H1 (cell line): Measurements from ENCODE around the gene CRACDL.

Source experiments
- CBX5 ChIP-seq: fragments of 300-800, 300-1000 bp; sonication (generic); IDR thresholded peaks from 2 replicates; pipeline ENCODE4 v1.7.1; 2016; ENCODE audit warnings: antibody characterized with exemption, low read length, low read depth
- CEBPB ChIP-seq: IDR thresholded peaks from 2 replicates; pipeline ENCODE4 v1.6.1; 2012; ENCODE audit warnings: low read depth, low read length
- JUND ChIP-seq: IDR thresholded peaks from 2 replicates; pipeline ENCODE4 v1.6.1; 2011; ENCODE audit warnings: mild to moderate bottlenecking, improper control_type of control experiment, low read length
- POLR2A ChIP-seq, 2 experiments: IDR thresholded peaks; 1 replicate in 1 of 2; 2 replicates in 1 of 2; pipeline ENCODE4 v1.6.1; 2011; ENCODE audit warnings: low read depth in 2 of 2, low read length in 2 of 2, mild to moderate bottlenecking in 2 of 2; ENCODE audit errors: control extremely low read depth in 1 of 2
- POLR2AphosphoS5 ChIP-seq: IDR thresholded peaks from 2 replicates; pipeline ENCODE4 v1.6.1; 2011; ENCODE audit warnings: low read depth, low read length
- SP1 ChIP-seq: IDR thresholded peaks from 2 replicates; pipeline ENCODE4 v1.6.1; 2011; ENCODE audit warnings: low read depth, low read length
- TCF12 ChIP-seq: IDR thresholded peaks from 2 replicates; pipeline ENCODE4 v1.6.1; 2011; ENCODE audit warnings: low read depth, mild to moderate bottlenecking, low read length
- ZNF274 ChIP-seq: IDR thresholded peaks from 2 replicates; pipeline ENCODE4 v1.7.0; 2012; ENCODE audit warnings: low read length, borderline replicate concordance; ENCODE audit errors: extremely low read depth
- TF ChIP-seq, protein P1 (sequence below), 3 experiments: IDR thresholded peaks; 1 replicate in 2 of 3; 2 replicates in 1 of 3; pipeline versions ENCODE4 v1.5.1 to v1.6.1; 2011; ENCODE audit warnings: low read length in 3 of 3, mild to moderate bottlenecking in 3 of 3, inconsistent platforms in 2 of 3, low read depth in 1 of 3, moderate library complexity in 1 of 3; ENCODE audit not compliant: insufficient read depth in 1 of 3; ENCODE audit errors: control extremely low read depth in 1 of 3
- TF ChIP-seq, protein P2 (sequence below): IDR thresholded peaks from 2 replicates; pipeline ENCODE4 v1.6.1; 2011; ENCODE audit warnings: low read depth, mild to moderate bottlenecking, low read length; ENCODE audit not compliant: insufficient read depth

DNA sequence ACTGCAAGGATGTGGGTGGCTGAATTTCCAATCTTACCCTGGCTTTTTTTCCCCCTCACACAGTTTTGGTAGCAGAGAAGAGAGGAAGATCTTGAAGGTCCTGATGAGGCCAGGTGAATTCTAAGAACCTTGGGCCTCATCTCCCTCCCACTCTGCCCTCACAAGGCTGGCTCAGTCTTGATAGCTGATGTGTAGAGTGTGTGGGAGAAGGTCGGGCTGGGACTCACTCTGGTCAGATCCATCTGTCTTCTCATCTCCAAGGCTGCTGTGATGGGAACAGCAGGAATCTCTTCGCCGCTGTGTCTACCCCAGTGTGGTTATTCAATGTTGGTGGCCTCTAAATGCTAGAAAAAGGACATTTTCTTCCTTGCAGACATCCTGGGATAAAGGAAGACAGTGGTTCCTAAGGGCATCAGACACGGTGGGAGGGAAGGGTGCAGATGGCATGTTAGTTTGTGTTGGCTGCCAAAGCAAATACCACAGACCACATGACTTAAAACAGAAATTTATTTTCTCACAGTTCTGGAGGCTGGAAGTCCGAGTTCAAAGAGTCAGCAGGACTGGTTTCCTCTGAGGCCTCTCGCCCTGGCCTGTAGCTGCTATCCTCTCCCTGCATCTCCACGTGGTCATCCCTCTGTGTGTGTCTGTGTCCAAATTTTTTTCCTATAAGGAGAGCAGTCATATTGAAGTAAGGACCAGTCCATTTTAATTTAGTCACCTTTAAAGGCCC is 167.5 kb downstream of the CRACDL start:
- TF ChIP-seq CEBPB: no peak
- TF ChIP-seq JUND: no peak
- TF ChIP-seq, protein P1, sequence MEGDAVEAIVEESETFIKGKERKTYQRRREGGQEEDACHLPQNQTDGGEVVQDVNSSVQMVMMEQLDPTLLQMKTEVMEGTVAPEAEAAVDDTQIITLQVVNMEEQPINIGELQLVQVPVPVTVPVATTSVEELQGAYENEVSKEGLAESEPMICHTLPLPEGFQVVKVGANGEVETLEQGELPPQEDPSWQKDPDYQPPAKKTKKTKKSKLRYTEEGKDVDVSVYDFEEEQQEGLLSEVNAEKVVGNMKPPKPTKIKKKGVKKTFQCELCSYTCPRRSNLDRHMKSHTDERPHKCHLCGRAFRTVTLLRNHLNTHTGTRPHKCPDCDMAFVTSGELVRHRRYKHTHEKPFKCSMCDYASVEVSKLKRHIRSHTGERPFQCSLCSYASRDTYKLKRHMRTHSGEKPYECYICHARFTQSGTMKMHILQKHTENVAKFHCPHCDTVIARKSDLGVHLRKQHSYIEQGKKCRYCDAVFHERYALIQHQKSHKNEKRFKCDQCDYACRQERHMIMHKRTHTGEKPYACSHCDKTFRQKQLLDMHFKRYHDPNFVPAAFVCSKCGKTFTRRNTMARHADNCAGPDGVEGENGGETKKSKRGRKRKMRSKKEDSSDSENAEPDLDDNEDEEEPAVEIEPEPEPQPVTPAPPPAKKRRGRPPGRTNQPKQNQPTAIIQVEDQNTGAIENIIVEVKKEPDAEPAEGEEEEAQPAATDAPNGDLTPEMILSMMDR (IDR thresholded peaks at IDR 0.05; ENCODE audit: control extremely low read depth in 1 of 3, insufficient read depth in 1 of 3, low read depth in 1 of 3, low read length in 3 of 3): no peak
- TF ChIP-seq CBX5: no peak
- no peak for TF ChIP-seq TCF12
- TF ChIP-seq, protein P2, sequence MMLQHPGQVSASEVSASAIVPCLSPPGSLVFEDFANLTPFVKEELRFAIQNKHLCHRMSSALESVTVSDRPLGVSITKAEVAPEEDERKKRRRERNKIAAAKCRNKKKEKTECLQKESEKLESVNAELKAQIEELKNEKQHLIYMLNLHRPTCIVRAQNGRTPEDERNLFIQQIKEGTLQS: no peak
- TF ChIP-seq ZNF274: no peak
- no peak for TF ChIP-seq SP1
- TF ChIP-seq POLR2AphosphoS5: no peak
- no peak for TF ChIP-seq POLR2A (IDR thresholded peaks at IDR 0.05; ENCODE audit: control extremely low read depth in 1 of 2, low read depth in 2 of 2, low read length in 2 of 2)
